ENCODE data around the gene PLAC9. TPM values are rescaled to one million over a fixed set of nuclear protein-coding genes. Genes with fewer than 3 reads are reported as not detected.
A peak's percentile ranks its signal among the peaks of the same experiment; 100 is the strongest.

The PLAC9 gene
- total and polyA plus RNA-seq, 2 experiments from 2014 or later, result 1.1 to 11.0 TPM

GRCh38 chr10:80188713-80189112 lies 56.2 kb downstream of the PLAC9 start:
- DNase-seq (ENCODE audit: low spot score), result no peak
- H3K4me1 ChIP-seq (ENCODE audit: insufficient read depth), result no peaks in the 10 kb centered on the region; the same call in 1 of the 2 replicates
- H3K9me2 ChIP-seq (ENCODE audit: insufficient read depth), result no peaks in the 10 kb centered on the region; the same call in 1 of the 2 replicates
- peak; percentile 29; the same call in 1 of the 3 replicates for ATAC-seq
- Mint-ChIP-seq H3K9me3 (no peaks in the 10 kb centered on the region), H3K36me3 (ENCODE audit: low read depth) (no peaks in the 10 kb centered on the region), H3K27me3 (ENCODE audit: insufficient read depth, low read depth, poor library complexity) (no peaks in the 10 kb centered on the region), H3K4me1 (peaks cover 20% of the 10 kb centered on the region), H3K27ac (no peak overlapping the region), H3K4me3 (no peak overlapping the region)
- H3K4me3 ChIP-seq, result no peak overlapping the region
- no peaks in the 10 kb centered on the region for H3F3A ChIP-seq (replicated peaks; ENCODE audit: low read depth)
- H2AFZ ChIP-seq, result no peak overlapping the region
- H3K27ac ChIP-seq (ENCODE audit: low read depth), result no peak overlapping the region
- no peak for TF ChIP-seq POLR2AphosphoS5 (IDR thresholded peaks at IDR 0.05; ENCODE audit: low read depth)
- TF ChIP-seq NANOG (IDR thresholded peaks at IDR 0.05; ENCODE audit: borderline replicate concordance), result no peak
- TF ChIP-seq, protein P1, sequence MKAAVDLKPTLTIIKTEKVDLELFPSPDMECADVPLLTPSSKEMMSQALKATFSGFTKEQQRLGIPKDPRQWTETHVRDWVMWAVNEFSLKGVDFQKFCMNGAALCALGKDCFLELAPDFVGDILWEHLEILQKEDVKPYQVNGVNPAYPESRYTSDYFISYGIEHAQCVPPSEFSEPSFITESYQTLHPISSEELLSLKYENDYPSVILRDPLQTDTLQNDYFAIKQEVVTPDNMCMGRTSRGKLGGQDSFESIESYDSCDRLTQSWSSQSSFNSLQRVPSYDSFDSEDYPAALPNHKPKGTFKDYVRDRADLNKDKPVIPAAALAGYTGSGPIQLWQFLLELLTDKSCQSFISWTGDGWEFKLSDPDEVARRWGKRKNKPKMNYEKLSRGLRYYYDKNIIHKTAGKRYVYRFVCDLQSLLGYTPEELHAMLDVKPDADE (IDR thresholded peaks at IDR 0.05), result no peak
- no peak for TF ChIP-seq EZH2phosphoT487 (IDR thresholded peaks at IDR 0.05; ENCODE audit: unreplicated experiment)
- no peak for TF ChIP-seq CREB1 (CRISPR knock-in tag; IDR thresholded peaks at IDR 0.05; ENCODE audit: low read depth)
- TF ChIP-seq EZH2 (IDR thresholded peaks at IDR 0.05; ENCODE audit: low read depth, unreplicated experiment), result no peak
- TF ChIP-seq STAT1 (IDR thresholded peaks at IDR 0.05; ENCODE audit: unreplicated experiment), result no peak
- no peak for TF ChIP-seq JUNB (IDR thresholded peaks at IDR 0.05; ENCODE audit: unreplicated experiment)
- TF ChIP-seq, protein P2, sequence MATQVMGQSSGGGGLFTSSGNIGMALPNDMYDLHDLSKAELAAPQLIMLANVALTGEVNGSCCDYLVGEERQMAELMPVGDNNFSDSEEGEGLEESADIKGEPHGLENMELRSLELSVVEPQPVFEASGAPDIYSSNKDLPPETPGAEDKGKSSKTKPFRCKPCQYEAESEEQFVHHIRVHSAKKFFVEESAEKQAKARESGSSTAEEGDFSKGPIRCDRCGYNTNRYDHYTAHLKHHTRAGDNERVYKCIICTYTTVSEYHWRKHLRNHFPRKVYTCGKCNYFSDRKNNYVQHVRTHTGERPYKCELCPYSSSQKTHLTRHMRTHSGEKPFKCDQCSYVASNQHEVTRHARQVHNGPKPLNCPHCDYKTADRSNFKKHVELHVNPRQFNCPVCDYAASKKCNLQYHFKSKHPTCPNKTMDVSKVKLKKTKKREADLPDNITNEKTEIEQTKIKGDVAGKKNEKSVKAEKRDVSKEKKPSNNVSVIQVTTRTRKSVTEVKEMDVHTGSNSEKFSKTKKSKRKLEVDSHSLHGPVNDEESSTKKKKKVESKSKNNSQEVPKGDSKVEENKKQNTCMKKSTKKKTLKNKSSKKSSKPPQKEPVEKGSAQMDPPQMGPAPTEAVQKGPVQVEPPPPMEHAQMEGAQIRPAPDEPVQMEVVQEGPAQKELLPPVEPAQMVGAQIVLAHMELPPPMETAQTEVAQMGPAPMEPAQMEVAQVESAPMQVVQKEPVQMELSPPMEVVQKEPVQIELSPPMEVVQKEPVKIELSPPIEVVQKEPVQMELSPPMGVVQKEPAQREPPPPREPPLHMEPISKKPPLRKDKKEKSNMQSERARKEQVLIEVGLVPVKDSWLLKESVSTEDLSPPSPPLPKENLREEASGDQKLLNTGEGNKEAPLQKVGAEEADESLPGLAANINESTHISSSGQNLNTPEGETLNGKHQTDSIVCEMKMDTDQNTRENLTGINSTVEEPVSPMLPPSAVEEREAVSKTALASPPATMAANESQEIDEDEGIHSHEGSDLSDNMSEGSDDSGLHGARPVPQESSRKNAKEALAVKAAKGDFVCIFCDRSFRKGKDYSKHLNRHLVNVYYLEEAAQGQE (IDR thresholded peaks at IDR 0.05; ENCODE audit: unreplicated experiment), result no peak
- no peak for TF ChIP-seq ZNF462 (CRISPR knock-in tag; IDR thresholded peaks at IDR 0.05)
- no peak for TF ChIP-seq ZNF114 (CRISPR knock-in tag; IDR thresholded peaks at IDR 0.05)
- TF ChIP-seq, protein P3, sequence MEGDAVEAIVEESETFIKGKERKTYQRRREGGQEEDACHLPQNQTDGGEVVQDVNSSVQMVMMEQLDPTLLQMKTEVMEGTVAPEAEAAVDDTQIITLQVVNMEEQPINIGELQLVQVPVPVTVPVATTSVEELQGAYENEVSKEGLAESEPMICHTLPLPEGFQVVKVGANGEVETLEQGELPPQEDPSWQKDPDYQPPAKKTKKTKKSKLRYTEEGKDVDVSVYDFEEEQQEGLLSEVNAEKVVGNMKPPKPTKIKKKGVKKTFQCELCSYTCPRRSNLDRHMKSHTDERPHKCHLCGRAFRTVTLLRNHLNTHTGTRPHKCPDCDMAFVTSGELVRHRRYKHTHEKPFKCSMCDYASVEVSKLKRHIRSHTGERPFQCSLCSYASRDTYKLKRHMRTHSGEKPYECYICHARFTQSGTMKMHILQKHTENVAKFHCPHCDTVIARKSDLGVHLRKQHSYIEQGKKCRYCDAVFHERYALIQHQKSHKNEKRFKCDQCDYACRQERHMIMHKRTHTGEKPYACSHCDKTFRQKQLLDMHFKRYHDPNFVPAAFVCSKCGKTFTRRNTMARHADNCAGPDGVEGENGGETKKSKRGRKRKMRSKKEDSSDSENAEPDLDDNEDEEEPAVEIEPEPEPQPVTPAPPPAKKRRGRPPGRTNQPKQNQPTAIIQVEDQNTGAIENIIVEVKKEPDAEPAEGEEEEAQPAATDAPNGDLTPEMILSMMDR (conservative IDR thresholded peaks at IDR 0.05; ENCODE audit: low read depth in 2 of 2), result no peak
- no peak for TF ChIP-seq ZNF331 (CRISPR knock-in tag; IDR thresholded peaks at IDR 0.05; ENCODE audit: low read depth)
- H3K79me2 ChIP-seq (replicated peaks; ENCODE audit: insufficient read depth), result peaks cover 70% of the 10 kb centered on the region
- peaks cover 15% of the 10 kb centered on the region for H4K20me1 ChIP-seq (replicated peaks; ENCODE audit: insufficient read depth)
- H3K27me3 ChIP-seq (ENCODE audit: insufficient read depth), result no peaks in the 10 kb centered on the region
- no peaks in the 10 kb centered on the region for H3K36me3 ChIP-seq (ENCODE audit: insufficient read depth)
- no peak overlapping the region for H3K4me2 ChIP-seq
